HT-29 (cell line): ENCODE measurements around the gene SOWAHB. TPM values are rescaled to one million over a fixed set of nuclear protein-coding genes. Genes with fewer than 3 reads are reported as not detected.

ENCODE experiments used
- DNase-seq: peaks from one replicate; pipeline ENCODE4 v3.0.0-alpha.2; 2015; ENCODE audit warnings: low spot score
- total RNA-seq: library from RNA; depleted of rRNA; stranded (reverse); fragments of >200 nt; shearing (Covaris generic); gene quantifications from 2 replicates; pipeline ENCODE4 v1.2.3, GENCODE V29; 2014; rRNA removed

Gene SOWAHB
- 48.2 and 50.8 TPM in 2 replicates for total RNA-seq

- DNase-seq, result peak; percentile 93
Observed at GRCh38 chr4:76897536-76898384, at the start of gene SOWAHB. TSS of gene SOWAHB (minus strand) at chr4:76898144. CDS start at chr4:76897849, 295 bp downstream.

DNA sequence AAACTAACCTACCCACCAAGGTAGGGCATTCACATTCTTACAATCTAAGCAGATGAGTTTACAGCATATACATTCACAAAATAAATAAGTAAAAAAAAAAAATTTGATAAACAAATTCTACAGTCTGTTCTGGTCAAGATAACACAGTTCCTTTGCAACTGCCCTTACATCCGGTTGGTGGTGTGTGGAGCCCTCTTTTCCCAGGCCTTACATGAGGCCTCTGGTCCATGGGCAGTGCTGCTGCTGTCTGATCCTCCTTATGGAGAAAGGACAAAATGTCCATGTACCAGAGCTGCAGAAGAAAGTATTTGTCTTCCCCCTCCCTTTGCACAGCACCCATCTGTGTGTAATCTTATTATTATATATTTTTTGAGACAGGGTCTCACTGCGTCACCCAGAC lies 49.4 kb upstream of the SOWAHB start:
- DNase-seq, result no peak

DNA sequence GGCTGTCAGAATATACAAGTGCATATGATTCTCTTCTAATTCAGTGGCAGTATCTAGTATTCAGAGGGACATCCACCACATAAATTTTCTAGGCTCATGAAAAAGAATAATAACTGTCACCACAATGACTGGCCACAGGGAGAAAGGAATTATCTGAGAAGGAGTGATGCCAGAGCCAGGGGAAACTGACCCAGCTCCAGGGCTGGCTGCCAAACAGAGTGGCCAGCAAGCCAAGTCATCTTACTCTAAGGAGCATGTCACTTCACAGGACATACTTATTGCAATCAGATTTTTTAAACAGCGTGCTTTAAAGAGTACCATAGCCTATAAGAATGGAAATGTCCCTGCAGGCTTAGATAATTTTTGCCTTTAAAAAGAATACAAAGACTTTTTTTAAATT lies 45.8 kb upstream of the SOWAHB start:
- no peak for DNase-seq

DNA sequence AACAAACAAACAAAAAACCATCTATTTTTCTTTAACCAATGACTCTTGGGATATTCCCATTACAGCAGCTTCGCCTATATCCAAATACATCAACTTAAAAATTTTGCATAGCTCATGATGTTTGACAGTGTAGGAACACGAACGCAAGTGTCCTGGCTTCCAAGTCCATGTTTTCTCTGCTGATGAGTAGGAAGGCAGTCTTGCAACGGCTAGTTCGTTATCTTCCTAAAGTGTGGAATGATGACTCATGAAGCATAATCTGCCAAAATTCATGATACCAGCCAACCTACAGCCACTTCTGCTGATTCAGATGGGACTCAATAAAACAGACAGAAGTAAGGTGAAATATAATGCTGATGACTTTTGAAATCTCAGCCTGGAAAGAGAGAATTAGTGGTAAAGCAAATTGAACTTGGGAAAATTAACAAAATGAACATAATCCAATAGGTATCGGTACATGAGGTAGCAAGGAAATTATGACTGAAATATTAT lies 45.2 kb upstream of the SOWAHB start:
- DNase-seq, result no peak

DNA sequence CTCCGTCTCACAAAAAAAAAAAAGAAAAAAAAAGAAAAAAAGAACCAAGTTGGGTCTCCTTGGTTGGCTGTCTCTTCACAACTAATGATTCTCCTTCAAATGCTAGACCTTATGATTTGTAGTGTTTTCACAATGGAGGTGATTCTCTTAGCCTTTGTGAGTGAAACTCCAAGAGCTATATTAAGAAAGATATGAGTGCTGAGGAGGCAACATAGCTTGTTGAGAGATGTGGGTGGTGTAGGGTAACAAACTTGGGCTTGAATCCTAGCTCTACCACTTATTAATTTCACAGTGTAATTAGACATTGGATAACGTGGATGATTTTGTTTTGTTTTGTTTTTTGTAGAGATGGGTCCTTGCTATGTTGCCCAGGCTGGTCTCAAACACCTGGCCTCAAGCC lies 41.2 kb upstream of the SOWAHB start:
- no peak for DNase-seq

- no peak for DNase-seq
Observed at GRCh38 chr4:76931576-76932276, 33.8 kb upstream of the SOWAHB start.

GRCh38 chr4:76931087-76931486 lies 33.1 kb upstream of the SOWAHB start:
- DNase-seq, result no peak

DNA sequence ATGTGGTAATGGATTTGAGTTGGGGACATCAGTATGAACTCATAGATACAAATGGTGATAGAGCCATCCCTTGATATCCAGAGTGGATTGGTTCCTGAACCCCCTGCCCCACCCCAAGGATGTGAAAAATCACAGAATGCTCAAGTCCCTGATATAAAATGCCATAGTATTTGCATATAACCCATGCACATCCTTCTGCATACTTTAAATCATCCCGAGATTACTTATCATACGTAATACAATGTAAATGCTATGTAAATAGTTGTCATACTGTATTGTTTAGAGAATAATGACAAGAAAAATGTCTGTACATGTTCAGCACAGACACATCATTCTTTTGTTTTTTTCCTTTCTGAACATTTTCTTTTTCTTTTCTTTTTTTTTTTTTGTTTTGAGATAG lies 32.7 kb upstream of the SOWAHB start:
- no peak for DNase-seq

- DNase-seq, result no peak
Observed at GRCh38 chr4:76926841-76927240, 28.9 kb upstream of the SOWAHB start.

GRCh38 chr4:76923619-76924357 lies 25.8 kb upstream of the SOWAHB start:
- no peak for DNase-seq

DNA sequence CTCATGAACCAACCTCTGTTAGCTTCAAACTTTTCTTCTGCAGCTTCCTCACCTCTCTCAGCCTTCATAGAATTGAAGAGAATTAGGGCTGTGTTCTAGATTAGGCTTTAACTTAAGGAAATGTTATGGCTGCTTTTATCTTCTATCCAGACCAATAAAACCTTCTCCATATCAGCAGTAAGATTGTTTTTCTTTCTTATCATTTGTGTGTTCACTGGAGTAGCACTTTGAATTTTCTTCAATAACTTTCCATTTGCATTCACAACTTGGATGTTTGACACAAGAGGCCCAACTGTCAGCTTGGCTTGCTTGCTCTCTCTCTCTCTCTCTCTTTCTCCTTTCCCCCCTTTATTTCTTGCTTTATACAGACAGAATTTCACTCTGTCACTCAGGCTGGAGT lies 22.8 kb upstream of the SOWAHB start:
- no peak for DNase-seq

- DNase-seq, result no peak
Observed at GRCh38 chr4:76909711-76910110, 11.8 kb upstream of the SOWAHB start.

DNA sequence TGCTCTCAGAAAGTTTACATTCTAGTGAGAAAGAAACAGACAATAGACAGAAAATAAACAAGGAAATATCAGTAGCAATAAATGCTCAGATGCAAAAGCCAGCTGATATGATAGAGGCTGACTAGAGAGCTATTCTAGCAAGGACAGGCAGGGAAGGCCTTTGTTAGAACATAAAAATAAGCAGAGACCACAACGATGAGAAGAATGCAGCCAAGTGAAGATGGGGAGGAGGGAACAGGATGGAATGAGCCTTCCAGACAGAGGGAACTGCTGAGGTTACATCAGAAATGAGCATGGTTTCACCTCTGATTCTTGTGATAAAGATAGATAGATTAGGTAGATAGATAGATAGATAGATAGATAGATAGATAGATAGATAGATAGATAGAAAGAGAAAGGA lies 7.6 kb upstream of the SOWAHB start:
- DNase-seq, result no peak

DNA sequence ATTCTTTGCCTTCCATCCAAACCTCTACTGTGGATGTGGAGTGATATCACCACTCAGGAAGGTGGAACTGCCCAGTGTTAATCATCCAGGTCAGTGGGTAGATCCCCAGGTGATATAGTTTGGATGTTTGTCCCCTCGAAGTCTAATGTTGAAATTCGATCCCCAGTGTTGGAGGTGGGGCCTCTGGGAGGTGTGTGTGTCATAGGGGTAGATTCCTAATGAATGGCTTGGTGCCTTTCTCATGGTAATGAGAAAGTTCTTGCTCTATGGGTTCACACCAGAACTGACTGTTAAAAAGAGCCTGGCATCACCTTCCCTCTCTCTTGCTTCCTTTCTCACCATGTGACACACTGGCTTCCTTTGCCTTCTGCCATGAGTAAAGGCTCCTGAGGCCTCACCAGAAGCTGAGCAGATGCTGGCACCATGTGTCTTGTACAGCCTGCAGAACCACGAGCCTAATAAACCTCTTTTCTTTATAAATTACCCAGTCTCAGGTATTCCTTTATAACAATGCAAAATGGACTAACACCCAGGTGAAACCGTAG lies 6.8 kb upstream of the SOWAHB start:
- no peak for DNase-seq

DNA sequence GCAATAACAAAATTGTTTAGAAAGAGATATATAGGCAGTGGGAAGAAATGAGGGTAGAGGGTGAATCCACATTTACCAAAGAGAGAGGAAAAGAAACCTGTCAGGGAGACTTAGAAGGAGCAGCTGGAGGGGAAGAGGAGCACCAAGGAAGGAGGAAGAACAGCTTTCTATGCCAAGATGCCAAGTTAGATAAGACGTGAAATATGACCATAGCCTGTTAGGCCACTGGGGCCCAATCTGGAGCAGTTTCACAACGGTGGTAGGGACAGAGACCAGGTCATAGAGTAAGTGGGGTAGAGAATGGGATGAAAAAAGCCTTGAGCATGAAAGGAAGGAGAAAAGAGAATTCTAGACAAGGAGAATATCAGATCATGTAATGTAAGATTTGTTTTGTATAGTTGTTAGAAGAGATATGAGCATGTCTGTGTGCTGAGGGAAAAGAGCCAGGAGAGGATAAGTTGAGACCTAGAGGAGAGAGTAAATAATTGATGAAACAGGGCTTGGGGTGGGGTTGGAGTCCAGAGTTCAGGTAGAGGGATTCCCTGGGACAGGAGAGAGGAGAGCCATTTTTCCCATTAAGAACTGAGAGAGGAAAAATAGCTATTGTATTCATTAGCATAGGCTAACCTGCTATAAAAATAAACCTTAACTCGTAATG lies 4.4 kb upstream of the SOWAHB start:
- peak; percentile 63 for DNase-seq

DNA sequence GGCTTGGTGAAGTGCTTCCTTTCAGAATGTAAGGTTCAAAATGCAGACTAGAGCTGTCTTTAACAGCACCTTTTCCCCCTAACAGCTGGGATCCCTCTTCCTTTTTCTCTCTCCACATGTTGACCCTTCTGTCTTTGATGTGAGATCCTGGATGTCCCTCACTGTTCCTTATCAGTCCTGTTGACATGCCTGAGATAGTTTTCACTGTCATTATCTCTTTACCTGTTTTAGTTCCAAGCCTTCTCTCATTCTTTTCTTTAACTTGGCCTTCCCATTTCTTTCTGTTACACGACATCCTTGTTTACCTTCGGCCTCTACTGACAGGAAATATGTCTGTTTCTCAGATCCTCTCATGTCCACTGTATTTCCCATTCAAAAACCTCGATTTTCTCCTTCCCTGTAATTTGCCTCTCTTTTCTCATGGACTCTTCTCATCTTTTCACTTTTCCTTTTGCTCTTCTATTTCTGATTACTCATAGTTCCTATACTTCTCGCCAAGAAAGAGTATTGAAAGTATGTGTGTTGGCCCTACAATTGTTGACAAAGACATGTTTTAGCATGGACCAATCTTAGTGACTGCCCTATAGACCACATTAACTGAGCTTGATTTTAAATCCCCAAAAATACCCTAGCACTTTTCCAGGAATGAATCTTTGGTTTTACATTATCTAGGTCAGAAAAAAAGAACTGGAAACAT lies 1.2 kb upstream of the SOWAHB start:
- peak; percentile 38 for DNase-seq

DNA sequence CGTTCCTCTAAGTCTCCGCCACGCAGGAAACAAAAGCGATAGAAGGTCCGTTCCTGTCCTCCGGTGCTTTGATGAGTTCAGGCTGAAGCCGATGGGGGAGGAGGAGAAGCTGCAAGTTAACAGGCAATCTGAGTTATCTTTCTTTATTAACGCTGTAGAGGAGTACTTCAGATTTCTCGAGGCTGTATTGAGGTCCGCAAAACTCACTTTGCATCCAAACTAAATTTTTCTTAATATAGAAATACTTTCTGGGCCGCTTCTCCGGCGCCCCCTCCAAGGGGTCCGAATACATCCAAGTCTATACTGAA lies 395 bp upstream of the SOWAHB start:
- no peak for DNase-seq

GRCh38 chr4:76896614-76897535 lies 1.1 kb downstream of the SOWAHB start:
- peak; percentile 61 for DNase-seq

GRCh38 chr4:76896048-76896447 lies 1.9 kb downstream of the SOWAHB start:
- no peak for DNase-seq

DNA sequence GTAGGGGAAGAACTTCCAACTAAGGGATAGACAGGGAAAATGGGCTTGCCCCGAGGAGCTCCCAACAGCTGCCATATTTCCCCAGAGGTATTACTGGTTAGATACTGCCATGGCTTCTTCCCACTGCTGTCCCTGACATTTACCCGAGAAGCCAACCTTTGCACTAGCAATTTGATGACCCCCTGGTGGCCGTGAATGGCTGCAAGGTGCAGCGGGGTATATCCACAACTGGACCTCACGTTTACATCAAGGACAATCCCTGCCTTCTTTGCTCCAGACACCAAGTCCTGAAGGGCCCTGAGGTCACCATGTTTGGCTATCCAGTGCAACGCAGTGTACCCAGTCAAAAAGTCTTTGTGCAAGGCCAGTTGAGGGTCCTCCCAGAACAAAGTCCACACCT lies 2.3 kb downstream of the SOWAHB start:
- DNase-seq, result no peak
